HG03354 (cell line): ENCODE results near the gene CAVIN1.

Experiments
- ATAC-seq: cut with Tn5 transposase; IDR thresholded peaks from one replicate; pipeline ENCODE4 v1.9.1; 2021; ENCODE audit warnings: mild to moderate bottlenecking; ENCODE audit not compliant: unreplicated experiment, poor library complexity, severe bottlenecking

Gene CAVIN1

DNA sequence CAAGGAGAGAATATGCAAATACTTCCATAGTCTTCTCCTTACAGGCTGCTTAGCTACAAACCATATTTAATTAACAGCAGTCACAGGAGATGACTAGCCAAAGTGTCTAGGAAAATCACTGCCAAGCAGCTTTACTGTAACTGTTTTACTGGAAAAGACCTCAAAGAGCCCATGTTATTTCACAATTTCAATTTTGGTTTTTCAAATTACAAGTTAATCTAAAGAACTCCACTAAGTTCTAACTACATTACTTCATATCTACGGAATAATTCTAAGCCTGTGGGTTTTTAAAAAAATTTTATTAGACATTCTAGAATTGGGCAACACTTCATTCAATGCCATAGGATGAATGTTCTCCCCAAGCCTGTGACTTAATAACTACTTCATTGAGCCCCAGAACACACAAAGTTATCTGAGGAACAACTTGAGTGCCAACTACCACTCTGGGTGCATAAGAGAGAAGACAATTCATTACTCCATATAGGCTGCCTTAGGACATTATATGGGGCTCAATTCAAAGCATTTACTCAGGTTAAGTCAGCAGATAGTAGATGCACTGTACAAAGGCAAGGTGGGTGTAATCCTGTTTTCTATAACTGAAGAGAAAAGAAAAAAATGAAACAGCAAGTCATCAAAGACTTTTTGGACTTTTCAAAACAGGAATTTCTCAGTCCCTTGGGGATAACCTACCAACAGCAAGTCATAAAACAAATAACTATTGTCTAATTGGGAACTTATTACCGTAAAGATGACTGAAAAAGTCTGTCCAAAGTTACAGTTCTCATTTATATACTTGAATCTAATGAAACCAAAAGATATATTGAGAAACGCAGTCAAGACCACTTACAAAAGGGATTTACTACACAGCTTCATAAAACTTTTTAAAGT is 67.9 kb downstream of the CAVIN1 start:
- ATAC-seq = no peak
